Kidney (tissue), 22 donors: ENCODE measurements around the gene SPTLC2. TPM values are rescaled to one million over a fixed set of nuclear protein-coding genes. Genes with fewer than 3 reads are reported as not detected.
A peak's percentile ranks its signal among the peaks of the same experiment; 100 is the strongest.
"Not testable (repeated sequence)": the region's sequence is repeated elsewhere in the genome, so short reads cannot be mapped to it uniquely, and the experiment has no call there.

Experiments used
- DNase-seq, 5 donors: peaks; one replicate each; pipeline ENCODE4 v3.0.0-alpha.2; 2013 to 2020
- FAIRE-seq: peaks from 2 replicates; lab custom pipeline; 2012; peaks lifted over from hg19 to GRCh38; lab: Jason Lieb, UNC
- H3K27ac ChIP-seq, 2 donors: one replicate each; pipeline ENCODE4 v1.7.0; 2013; ENCODE audit warnings: low read depth in 2 of 2, low read length in 2 of 2, inconsistent platforms in 1 of 2
- H3K27me3 ChIP-seq: one replicate; pipeline ENCODE4 v1.7.1; 2013; ENCODE audit warnings: low read length, inconsistent platforms; ENCODE audit not compliant: control insufficient read depth, insufficient read depth
- H3K36me3 ChIP-seq, 3 donors: one replicate each; pipeline versions ENCODE4 v1.7.0 to v1.7.1; 2013; ENCODE audit warnings: low read length in 3 of 3, control low read depth in 1 of 3, inconsistent platforms in 1 of 3; ENCODE audit not compliant: insufficient read depth in 3 of 3, control insufficient read depth in 2 of 3
- H3K4me1 ChIP-seq, 3 donors: one replicate each; pipeline versions ENCODE4 v1.7.0 to v1.7.1; 2013; ENCODE audit warnings: low read length in 3 of 3, inconsistent platforms in 1 of 3, low read depth in 1 of 3; ENCODE audit not compliant: control insufficient read depth in 2 of 3, insufficient read depth in 2 of 3
- H3K4me3 ChIP-seq, 3 donors: one replicate each; pipeline versions ENCODE4 v1.7.0 to v1.8.1; 2013; ENCODE audit warnings: low read length in 3 of 3, control low read depth in 1 of 3, inconsistent platforms in 1 of 3
- H3K9ac ChIP-seq, 3 donors: one replicate each; pipeline versions ENCODE4 v1.7.0 to v1.7.1; 2013; ENCODE audit warnings: low read length in 3 of 3, control low read depth in 1 of 3, inconsistent platforms in 1 of 3
- H3K9me3 ChIP-seq, 3 donors: one replicate each; pipeline versions ENCODE4 v1.7.0 to v1.7.1; 2013; ENCODE audit warnings: low read length in 3 of 3, control low read depth in 1 of 3, inconsistent platforms in 1 of 3; ENCODE audit not compliant: control insufficient read depth in 2 of 3, insufficient read depth in 1 of 3
- CTCF ChIP-seq: IDR thresholded peaks from 3 replicates; pipeline ENCODE4 v1.5.1; 2012; ENCODE audit warnings: mild to moderate bottlenecking, moderate library complexity, borderline replicate concordance; ENCODE audit not compliant: insufficient read depth; ENCODE audit errors: extremely low read depth
- intact Hi-C: fragments of 100-400 bp; cut with DNase I; formaldehyde crosslinking; loops from one replicate; pipeline ENCODE4 v1.11.1; 2022
- long read RNA-seq, 10 donors: library from polyadenylated mRNA in 1 of 10; unstranded in 1 of 10; transcript quantifications; one replicate each; pipeline ENCODE4 v2.0.0 and lab custom pipeline, GENCODE V29; 2021 to 2026
- polyA plus RNA-seq: library from polyadenylated mRNA; stranded (reverse); fragments of 350-450 nt; fragmentation: Illumina TruSeq; extraction: RNeasy Lipid Tissue Mini Kit (QIAGEN cat#74804); gene quantifications from one replicate; pipeline ENCODE4 v1.2.3, GENCODE V29; 2014; ENCODE audit warnings: low read depth, low replicate concordance; ENCODE audit not compliant: insufficient read depth
- total RNA-seq: library from RNA; stranded (reverse); fragmentation: NEBNext Ultra II Directional; extraction: Animal tissue kit (Norgen Biotek cat#: 25700); gene quantifications from one replicate; pipeline ENCODE4 v1.2.1, GENCODE V29; 2021
- donor health status: control.
- donor health status: control.
- donor health status: control.
- donor health status: control.
- donor health status: control.
- donor health status: DM: yes; HTN: yes; CAD: no.
- donor health status: Normal renal cell carcinoma (clear cell type).

Gene SPTLC2
- total RNA-seq = 66.1 TPM
- 17.0 TPM for polyA plus RNA-seq
- long read RNA-seq, donor 1, full-length matches to known transcripts = 7 of 7 reads
- long read RNA-seq, donor 1, partial matches to known transcripts = 0 of 7 reads
- long read RNA-seq, donor 1, other reads (novel, unspliced or antisense) = 0 of 7 reads
- long read RNA-seq, donor 2, full-length matches to known transcripts = 11 of 11 reads
- long read RNA-seq, donor 2, partial matches to known transcripts = 0 of 11 reads
- long read RNA-seq, donor 2, other reads (novel, unspliced or antisense) = 0 of 11 reads
- long read RNA-seq, donor 3, full-length matches to known transcripts = 15 of 15 reads
- long read RNA-seq, donor 3, partial matches to known transcripts = 0 of 15 reads
- long read RNA-seq, donor 3, other reads (novel, unspliced or antisense) = 0 of 15 reads
- long read RNA-seq, donor 4, full-length matches to known transcripts = 8 of 8 reads
- long read RNA-seq, donor 4, partial matches to known transcripts = 0 of 8 reads
- long read RNA-seq, donor 4, other reads (novel, unspliced or antisense) = 0 of 8 reads
- long read RNA-seq, donor 5 = 0 reads
- long read RNA-seq, donor 6, full-length matches to known transcripts = 3 of 3 reads
- long read RNA-seq, donor 6, partial matches to known transcripts = 0 of 3 reads
- long read RNA-seq, donor 6, other reads (novel, unspliced or antisense) = 0 of 3 reads
- long read RNA-seq, donor 7, full-length matches to known transcripts = 16 of 27 reads
- long read RNA-seq, donor 7, partial matches to known transcripts = 1 of 27 reads
- long read RNA-seq, donor 7, other reads (novel, unspliced or antisense) = 10 of 27 reads
- long read RNA-seq, donor 8, full-length matches to known transcripts = 6 of 6 reads
- long read RNA-seq, donor 8, partial matches to known transcripts = 0 of 6 reads
- long read RNA-seq, donor 8, other reads (novel, unspliced or antisense) = 0 of 6 reads
- long read RNA-seq, donor 9, full-length matches to known transcripts = 6 of 6 reads
- long read RNA-seq, donor 9, partial matches to known transcripts = 0 of 6 reads
- long read RNA-seq, donor 9, other reads (novel, unspliced or antisense) = 0 of 6 reads
- long read RNA-seq, donor 10, full-length matches to known transcripts = 8 of 8 reads
- long read RNA-seq, donor 10, partial matches to known transcripts = 0 of 8 reads
- long read RNA-seq, donor 10, other reads (novel, unspliced or antisense) = 0 of 8 reads

DNA sequence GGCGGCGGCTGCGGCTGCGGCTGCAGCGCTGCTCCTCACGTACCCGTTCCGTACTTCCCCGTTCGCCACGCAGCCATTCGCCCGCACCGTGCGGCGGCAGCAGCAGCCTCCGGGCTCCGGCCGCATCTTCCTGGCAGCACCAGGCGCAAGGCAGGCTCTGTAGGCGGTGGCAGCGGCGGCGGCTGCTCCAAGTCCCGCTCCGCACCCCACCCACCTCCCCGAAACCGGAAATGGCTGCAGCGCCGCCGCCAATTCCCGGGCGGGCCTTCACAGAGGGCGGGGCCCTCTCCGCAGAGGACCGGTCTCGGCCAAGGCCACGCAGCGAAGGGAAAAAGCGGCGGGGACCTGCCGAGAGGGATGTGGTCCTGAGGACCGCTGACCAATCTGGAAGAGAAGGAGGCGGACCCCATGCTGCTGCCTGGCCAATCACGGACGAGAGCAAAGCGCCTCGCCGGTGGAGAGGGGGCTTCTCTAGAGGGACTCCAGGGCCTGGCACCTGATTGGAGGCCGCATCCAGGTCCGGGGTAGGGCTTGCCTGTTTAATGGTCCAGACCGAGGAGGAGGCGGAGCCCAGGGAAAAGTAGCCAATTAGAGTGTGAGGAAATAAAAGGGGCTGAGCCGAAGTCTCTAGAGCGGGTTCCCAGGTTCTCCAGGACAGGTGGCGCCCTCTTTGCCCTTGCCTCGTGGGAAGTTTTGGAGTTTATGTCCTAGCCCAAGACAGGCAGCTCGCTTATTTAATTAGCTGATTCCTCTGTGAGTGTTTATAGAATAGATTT is at the start of gene SPTLC2:
Gene SPTLC2, minus strand, starts transcription at position 184 of the 776 bp plus-strand sequence. Its CDS starts 58 bp downstream, at position 126.
- Histone ChIP-seq H3K27me3 (no peaks in the 10 kb centered on the region), H3K27ac (peak within 1 kb of the TSS; percentile 78 to 81), H3K4me1 (peaks cover 0 to 11% (median 2%) of the 10 kb centered on the region in 3 donors), H3K9ac (peak within 1 kb of the TSS; percentile 45 to 87 (median 76)), H3K36me3 (no peaks in the 10 kb centered on the region), H3K4me3 (peak within 1 kb of the TSS; percentile 79 to 91 (median 87)), H3K9me3 (no peaks in the 10 kb centered on the region)
- intact Hi-C loops = no loop called here
- peak; percentile 99 for FAIRE-seq
- peak; percentile 30 for TF ChIP-seq CTCF
- DNase-seq = peak; percentile 100

DNA sequence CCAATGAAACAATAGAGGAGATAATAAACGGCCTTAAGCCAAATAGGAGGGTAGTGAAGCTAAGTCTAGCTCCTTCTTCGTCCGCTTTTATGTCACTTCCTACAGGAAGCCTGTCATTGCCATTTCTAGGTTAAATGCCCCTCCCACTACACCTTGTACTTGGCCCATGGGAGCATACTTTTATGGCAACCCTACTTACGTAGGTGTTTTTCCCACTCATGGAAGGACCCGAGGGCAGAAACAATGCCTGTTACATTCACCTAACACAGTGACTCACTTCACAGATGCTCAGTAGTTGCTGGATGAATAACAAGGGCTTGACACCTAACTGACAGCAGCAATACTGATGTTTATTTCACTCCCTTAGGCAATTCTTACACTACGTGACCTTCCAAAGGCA is 46.9 kb upstream of the SPTLC2 start:
- H3K36me3 ChIP-seq = no peaks in the 10 kb centered on the region
- H3K9me3 ChIP-seq = no peaks in the 10 kb centered on the region
- DNase-seq (no peak), FAIRE-seq (no peak)
- no peak for TF ChIP-seq CTCF
- H3K27ac ChIP-seq = no peak overlapping the region
- H3K4me1 ChIP-seq = no peaks in the 10 kb centered on the region
- no peak overlapping the region for H3K9ac ChIP-seq
- no peaks in the 10 kb centered on the region for H3K27me3 ChIP-seq
- H3K4me3 ChIP-seq = no peak overlapping the region
- intact Hi-C loops = no loop called here

GRCh38 chr14:77661562-77661961 is 45.1 kb upstream of the SPTLC2 start:
- H3K27ac ChIP-seq, H3K4me3 ChIP-seq, H3K9me3 ChIP-seq, DNase-seq, FAIRE-seq, intact Hi-C loops, H3K9ac ChIP-seq, H3K36me3 ChIP-seq, H3K27me3 ChIP-seq, H3K4me1 ChIP-seq: not testable (repeated sequence)
